ENCODE data around the gene DMC1.

- TF ChIP-seq POLR2A (IDR thresholded peaks at IDR 0.05; ENCODE audit: low read length) (no peak), GATA1 (IDR thresholded peaks at IDR 0.05; ENCODE audit: low read depth, low read length) (no peak)
Measured at GRCh38 chr22:38503021-38503420, 67.0 kb downstream of the DMC1 start.

Measured in erythroblast (primary cell).